LNCAP (cell line): ENCODE results near the gene NPPB.

Experiments used
- CTCF ChIP-seq: fragments of 450-650 bp; IDR thresholded peaks from 2 replicates; pipeline ENCODE4 v1.5.1; 2017; ENCODE audit warnings: mild to moderate bottlenecking

The NPPB gene

GRCh38 chr1:11878081-11878890 is 19.5 kb upstream of the NPPB start:
- TF ChIP-seq CTCF: no peak

DNA sequence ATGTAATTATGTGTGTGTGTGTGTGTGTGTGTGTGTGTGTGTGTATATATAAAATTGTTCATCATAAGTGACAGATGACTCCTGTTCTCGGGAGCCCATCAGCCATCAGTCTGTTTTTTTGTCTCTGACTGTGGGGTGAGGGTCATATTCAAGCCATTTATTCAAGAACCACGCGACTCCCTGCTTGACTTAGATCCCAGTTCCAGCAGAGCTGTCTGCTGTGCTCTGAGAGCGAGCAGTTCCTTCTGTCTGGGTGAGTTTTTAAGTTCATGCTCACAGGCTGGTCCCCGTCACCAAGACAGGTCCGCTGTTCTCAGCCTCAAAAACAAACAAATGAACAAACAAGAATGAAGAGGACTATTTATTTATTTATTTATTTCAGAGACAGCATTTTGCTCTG is 18.3 kb upstream of the NPPB start:
- TF ChIP-seq CTCF: no peak

DNA sequence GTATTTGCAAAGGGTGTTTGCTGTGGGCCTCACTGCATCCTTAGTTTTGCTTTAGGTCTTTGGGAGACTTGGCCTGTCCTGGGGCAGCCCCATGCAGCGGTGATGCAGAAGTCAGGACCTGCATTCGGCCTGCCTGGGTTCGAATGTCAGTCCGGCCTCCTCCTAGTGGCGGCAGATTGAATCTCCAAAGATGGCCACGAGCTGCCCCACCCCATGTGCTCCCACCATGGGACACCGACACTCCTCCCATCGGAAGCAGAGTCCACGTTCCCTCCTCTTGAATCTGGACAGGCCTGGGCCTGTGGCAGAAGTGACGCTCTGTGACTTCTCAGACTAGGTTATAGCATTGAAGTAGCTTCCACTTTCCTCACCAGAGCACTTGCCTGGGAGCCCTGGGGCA is 16.3 kb upstream of the NPPB start:
- TF ChIP-seq CTCF: no peak

DNA sequence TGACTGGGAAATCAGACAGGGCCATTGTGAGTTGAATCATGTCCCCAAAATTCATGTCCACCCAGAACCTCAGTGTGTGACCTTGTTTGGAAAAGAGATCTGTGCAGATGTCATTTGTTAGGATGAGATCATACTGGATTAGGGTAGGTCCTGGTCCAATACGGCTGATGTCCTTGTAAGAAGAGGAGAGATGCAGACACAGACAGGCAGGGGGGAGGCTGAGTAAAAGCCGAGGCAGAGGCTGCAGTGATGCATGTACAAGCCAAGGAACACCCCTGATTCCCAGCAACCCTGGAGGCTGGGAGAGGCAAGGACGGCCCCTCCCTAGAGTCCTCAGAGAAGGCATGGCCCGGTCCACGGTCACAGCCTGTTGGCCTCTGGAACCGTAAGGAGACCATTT is 15.9 kb upstream of the NPPB start:
- TF ChIP-seq CTCF: no peak

DNA sequence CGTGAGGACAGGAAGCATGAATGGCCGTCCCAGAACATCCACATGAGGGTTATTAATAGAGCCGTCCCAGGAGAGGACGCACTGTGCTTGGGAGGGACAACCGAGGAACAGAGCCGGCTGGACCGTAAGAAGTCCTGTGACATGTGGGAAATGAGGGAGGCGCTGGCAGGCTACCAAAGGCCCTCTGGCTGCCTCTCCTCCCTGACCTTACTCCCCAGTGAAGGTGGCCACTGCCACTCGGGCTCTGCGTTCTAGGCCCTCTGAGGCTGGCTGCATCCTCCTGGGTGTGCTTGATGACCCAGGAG is 15.5 kb upstream of the NPPB start:
- TF ChIP-seq CTCF: no peak

DNA sequence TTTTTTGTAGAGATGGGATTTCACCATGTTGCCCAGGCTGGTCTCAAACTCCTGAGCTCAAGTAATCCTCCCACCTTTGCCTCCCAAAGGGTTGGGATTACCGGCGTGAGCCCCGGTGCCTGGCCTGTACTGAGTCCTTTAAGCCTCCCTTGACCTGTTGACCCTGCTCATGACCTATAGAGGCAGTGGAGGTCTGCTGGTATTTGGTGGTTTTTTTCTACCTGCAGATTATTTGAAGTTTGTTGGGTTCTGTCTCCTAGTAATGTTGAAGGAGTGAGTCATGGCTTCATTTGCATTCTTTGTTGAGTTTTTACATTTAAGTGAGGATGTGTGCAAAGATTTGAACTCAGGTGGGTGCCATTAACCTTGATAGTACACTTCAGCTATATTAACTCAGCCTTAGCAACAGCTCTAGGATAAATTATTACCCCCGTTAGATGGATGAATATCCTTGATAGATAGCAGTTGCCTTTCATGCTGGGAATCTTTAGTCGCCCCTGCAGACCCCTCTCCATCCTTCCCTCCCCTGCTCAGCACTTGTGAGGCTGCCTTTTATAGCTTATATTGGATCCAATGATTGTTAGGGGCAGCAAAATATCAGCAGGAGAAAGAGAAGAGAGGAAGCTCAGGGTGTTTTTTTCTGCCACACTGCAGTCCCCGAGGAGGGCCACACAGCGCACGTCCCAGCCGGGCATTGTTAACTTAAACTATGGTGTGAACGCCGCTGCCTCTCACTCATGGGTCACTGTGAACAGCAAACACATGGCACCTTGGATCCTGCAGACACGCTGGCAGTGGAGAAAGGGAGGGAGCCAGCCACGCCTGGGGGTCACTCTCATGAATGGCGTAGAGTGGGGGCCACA is 14.9 kb upstream of the NPPB start:
- TF ChIP-seq CTCF: no peak

DNA sequence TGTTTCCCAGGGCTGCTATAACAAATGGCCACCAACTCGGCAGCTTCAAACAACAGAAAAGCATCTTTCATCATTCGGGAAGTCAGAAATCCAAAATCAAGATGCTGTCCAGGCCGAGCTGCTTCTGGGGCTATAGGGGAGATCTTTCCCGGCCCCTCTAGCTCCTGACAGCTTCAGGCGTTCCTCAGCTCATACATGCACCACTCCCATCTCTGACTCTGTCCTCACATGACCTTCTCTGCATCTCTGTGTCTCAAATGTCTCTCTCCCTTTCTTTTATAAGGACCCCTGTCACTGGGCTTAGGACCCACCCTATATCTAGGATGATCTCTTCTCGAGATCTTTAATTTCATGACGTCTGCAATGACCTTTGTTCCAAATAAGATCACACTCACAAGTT is 13.8 kb upstream of the NPPB start:
- TF ChIP-seq CTCF: no peak
